Measurements from ENCODE around the gene SBF2.

Gene SBF2

GRCh38 chr11:9739123-9739900, 554.7 kb downstream of the SBF2 start:
- no peak for DNase-seq

GRCh38 chr11:9738707-9739106, 555.3 kb downstream of the SBF2 start:
- no peak for DNase-seq

DNA sequence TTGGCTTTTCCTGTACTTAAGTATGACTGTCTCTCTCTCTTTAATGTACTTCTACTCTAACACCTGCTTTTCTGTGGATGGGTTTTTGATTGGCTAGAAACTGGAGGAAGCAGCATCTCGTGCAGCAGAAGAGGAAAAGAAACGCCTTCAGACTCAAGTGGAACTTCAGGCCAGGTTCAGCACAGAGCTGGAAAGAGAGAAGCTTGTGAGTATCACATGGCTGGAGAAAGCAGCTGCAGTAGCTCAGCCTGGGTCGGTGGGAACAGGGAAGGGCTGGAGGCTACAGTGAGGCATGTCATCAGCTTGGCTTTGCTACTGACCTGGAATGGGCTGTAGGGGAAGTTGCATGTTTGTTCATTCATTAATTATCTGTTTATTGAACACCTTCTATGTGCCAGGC, 555.9 kb downstream of the SBF2 start:
- DNase-seq, result no peak

DNA sequence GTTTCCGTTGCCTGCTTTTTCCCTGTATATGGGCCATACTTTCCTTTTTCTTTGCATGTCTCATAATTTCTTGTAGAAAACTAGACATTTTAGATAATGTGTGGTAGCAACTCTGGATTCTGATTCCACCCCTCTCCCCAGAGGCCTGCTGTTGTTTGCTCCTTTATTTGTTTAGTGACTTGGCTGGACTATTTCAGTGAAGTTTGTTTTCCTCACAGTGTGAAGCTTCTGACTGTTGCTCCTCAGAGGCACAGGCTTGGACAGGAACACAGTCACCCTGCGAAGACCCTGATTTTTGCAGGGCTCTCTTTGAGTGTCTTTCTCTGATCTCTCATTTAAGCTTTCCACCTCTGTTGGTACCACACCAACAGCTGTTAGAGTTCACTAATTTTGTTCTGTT, 557.7 kb downstream of the SBF2 start:
- no peak for DNase-seq

- DNase-seq, result no peak
Observed at GRCh38 chr11:9735919-9736318, 558.1 kb downstream of the SBF2 start.

GRCh38 chr11:9735236-9735635, 558.8 kb downstream of the SBF2 start:
- DNase-seq, result no peak

GRCh38 chr11:9733212-9733611, 560.8 kb downstream of the SBF2 start:
- no peak for DNase-seq

GRCh38 chr11:9732453-9732852, 561.6 kb downstream of the SBF2 start:
- no peak for DNase-seq

DNA sequence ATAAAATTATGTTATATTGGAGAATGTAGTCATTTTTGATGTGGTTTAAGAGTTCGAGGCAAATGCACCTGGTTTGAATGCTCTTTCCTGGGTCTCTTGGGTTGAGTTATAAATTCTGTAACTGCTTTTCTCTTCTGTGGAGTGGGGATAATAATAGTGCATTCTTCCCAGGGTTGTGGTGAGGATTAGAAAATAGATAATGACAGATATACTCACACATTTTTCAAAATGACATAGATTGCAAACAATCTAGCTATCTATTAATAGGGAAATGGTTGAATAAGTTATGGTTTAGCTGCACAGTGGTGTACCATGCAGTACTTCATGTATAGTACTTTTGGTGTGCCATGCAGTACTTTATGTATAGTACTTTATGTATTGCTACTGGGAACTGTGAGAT, 562.8 kb downstream of the SBF2 start:
- DNase-seq, result no peak

Data from fibroblast of skin of abdomen (primary cell).